HepG2 (cell line): ENCODE measurements around the gene CDH13. TPM values are rescaled to one million over a fixed set of nuclear protein-coding genes. Genes with fewer than 3 reads are reported as not detected.

ENCODE experiments used
- ATAC-seq: fragments of 200-7000 bp; cut with Tn5 transposase; 3 replicates; pipeline ENCODE4 v1.9.1; 2020; ENCODE audit warnings: mild to moderate bottlenecking, moderate library complexity
- BruUV-seq: library from RNA; stranded (reverse); fragments of 400-500 nt; replicated peaks from 2 replicates; lab custom pipeline; 2021; lab: Mats Ljungman, UMichigan
- CTCF ChIA-PET: fragments of 300-600 bp; formaldehyde crosslinking; extraction: SDS; loops from one replicate; lab custom pipeline; 2021; ENCODE audit warnings: low total read pairs, inconsistent platforms, low intra/inter-chr PET ratio; lab: Yijun Ruan, JAX
- POLR2A ChIA-PET: fragments of 350-600 bp; sonication (Branson Sonifier 250); formaldehyde crosslinking; loops from one replicate; lab custom pipeline; 2020; ENCODE audit warnings: antibody characterized with exemption, inconsistent platforms; lab: Yijun Ruan, JAX
- DNase-seq: peaks from one replicate; pipeline ENCODE4 v3.0.0-alpha.2; 2015; ENCODE audit warnings: low spot score
- FAIRE-seq: peaks from 3 replicates; lab custom pipeline; 2011; peaks lifted over from hg19 to GRCh38; lab: Jason Lieb, UNC
- H2AFZ ChIP-seq: one replicate; pipeline ENCODE4 v1.6.1; 2011; ENCODE audit warnings: low read length, inconsistent platforms
- H3K27ac ChIP-seq: fragments of 300-600 bp; 3 replicates; pipeline ENCODE4 v1.8.0; 2011; ENCODE audit warnings: mixed run types, mild to moderate bottlenecking, mixed read lengths, low read length, inconsistent platforms; ENCODE audit not compliant: insufficient read depth; ENCODE audit errors: extremely low read length
- H3K27me3 ChIP-seq, 2 experiments: fragments of 200-600 bp in 1 of 2; 2 replicates in 1 of 2; 3 replicates in 1 of 2; pipeline versions ENCODE4 v1.6.0 to v1.8.0; 2011; ENCODE audit warnings: low read length in 2 of 2, mild to moderate bottlenecking in 2 of 2, moderate library complexity in 2 of 2, inconsistent platforms in 1 of 2; ENCODE audit not compliant: insufficient read depth in 2 of 2, control insufficient read depth in 1 of 2
- H3K36me3 ChIP-seq, 2 experiments: fragments of 200-600 bp in 1 of 2; replicated peaks in 1 of 2; 2 replicates in 1 of 2; 3 replicates in 1 of 2; pipeline versions ENCODE4 v1.5.1 to v1.8.0; 2011; ENCODE audit warnings: low read length in 2 of 2, inconsistent platforms in 1 of 2; ENCODE audit not compliant: insufficient read depth in 2 of 2, control insufficient read depth in 1 of 2
- H3K4me1 ChIP-seq: 2 replicates; pipeline ENCODE4 v1.5.1; 2012; ENCODE audit warnings: low read length, inconsistent platforms; ENCODE audit not compliant: insufficient read depth
- H3K4me2 ChIP-seq: 2 replicates; pipeline ENCODE4 v1.6.0; 2011; ENCODE audit warnings: low read depth, low read length, inconsistent platforms
- H3K4me3 ChIP-seq, 3 experiments: fragments of 200-600 bp in 1 of 3; sonication (generic), shearing (Covaris generic) in 1 of 3; replicated peaks in 1 of 3; 2 replicates each; pipeline ENCODE4 v1.5.1; 2011 to 2016; ENCODE audit warnings: low read length in 3 of 3, inconsistent platforms in 2 of 3, low read depth in 2 of 3, mild to moderate bottlenecking in 2 of 3, control low read depth in 1 of 3, mixed read lengths in 1 of 3; ENCODE audit not compliant: insufficient read depth in 1 of 3
- H3K79me2 ChIP-seq: one replicate; pipeline ENCODE4 v1.6.1; 2011; ENCODE audit warnings: low read length, inconsistent platforms; ENCODE audit not compliant: insufficient read depth
- H3K9ac ChIP-seq: 2 replicates; pipeline ENCODE4 v1.6.0; 2011; ENCODE audit warnings: mild to moderate bottlenecking, low read depth, low read length, inconsistent platforms; ENCODE audit not compliant: insufficient read depth
- H3K9me3 ChIP-seq: 2 replicates; pipeline ENCODE4 v1.5.1; 2012; ENCODE audit warnings: mild to moderate bottlenecking, low read length
- H4K20me1 ChIP-seq: 2 replicates; pipeline ENCODE4 v1.6.0; 2011; ENCODE audit warnings: inconsistent platforms, mild to moderate bottlenecking, low read length, moderate library complexity; ENCODE audit not compliant: insufficient read depth
- CREB3 ChIP-seq: sonication (generic); formaldehyde crosslinking; IDR thresholded peaks from 2 replicates; pipeline ENCODE4 v1.5.0; 2020; ENCODE audit warnings: missing genetic modification reagents
- FOXO4 ChIP-seq: sonication (generic); formaldehyde crosslinking; conservative IDR thresholded peaks from 2 replicates; pipeline ENCODE4 v1.8.1; 2023; ENCODE audit warnings: missing genetic modification reagents
- HNRNPH1 ChIP-seq: fragments of 200-400 bp; formaldehyde crosslinking; optimal IDR thresholded peaks from 2 replicates; pipeline ENCODE3; 2017; ENCODE audit warnings: mild to moderate bottlenecking, low read depth, low read length
- REL ChIP-seq: sonication (generic); formaldehyde crosslinking; conservative IDR thresholded peaks from 2 replicates; pipeline ENCODE4 v1.8.0; 2022; ENCODE audit warnings: mild to moderate bottlenecking, missing genetic modification reagents, moderate library complexity
- SPEN ChIP-seq: sonication (generic); formaldehyde crosslinking; IDR thresholded peaks from 2 replicates; pipeline ENCODE4 v1.5.1; 2020; ENCODE audit warnings: low read depth, mild to moderate bottlenecking, missing genetic modification reagents
- ZBTB44 ChIP-seq: sonication (generic); formaldehyde crosslinking; IDR thresholded peaks from 2 replicates; pipeline ENCODE4 v1.4.0; 2020; ENCODE audit warnings: missing genetic modification reagents
- ZNF225 ChIP-seq: sonication (generic); formaldehyde crosslinking; IDR thresholded peaks from 2 replicates; pipeline ENCODE4 v1.4.0; 2020; ENCODE audit warnings: mild to moderate bottlenecking, missing genetic modification reagents
- ZNF275 ChIP-seq: sonication (generic); formaldehyde crosslinking; IDR thresholded peaks from 2 replicates; pipeline ENCODE4 v1.8.0; 2022; ENCODE audit warnings: missing genetic modification reagents, mild to moderate bottlenecking, inconsistent platforms, borderline replicate concordance
- WGBS: methylation state at CpG from one replicate; pipeline ENCODE4 v1.1.6; 2017; ENCODE audit warnings: low lambda C conversion rate; 5-methylcytosine and 5-hydroxymethylcytosine counted together
- in situ Hi-C: cut with HindIII; loops from 2 replicates; pipeline ENCODE4 v1.10.0; 2017; ENCODE audit warnings: low pct_unique_long_range_greater_than_20kb; ENCODE audit not compliant: extremely low pct_ligation_motif_present
- intact Hi-C: fragments of 100-400 bp; cut with micrococcal nuclease; formaldehyde crosslinking; loops from one replicate; pipeline ENCODE4 v1.10.0; 2022; ENCODE audit not compliant: unreplicated experiment
- polyA plus RNA-seq, 8 experiments: library from polyadenylated mRNA; depleted of rRNA in 3 of 8; stranded (reverse) in 7 of 8; unstranded in 1 of 8; fragments of >200 nt; fragmentation: Illumina TruSeq in 4 of 8; extraction: Trizol in 4 of 8; gene quantifications; 2 replicates each; pipeline versions ENCODE4 v1.2.1 to v1.2.3, GENCODE V29; 2011 to 2016; ENCODE audit warnings: low read depth in 4 of 8, missing spikeins in 1 of 8, mixed read lengths in 1 of 8; ENCODE audit not compliant: insufficient read depth in 1 of 8
- total RNA-seq, 5 experiments: library from RNA; depleted of rRNA; stranded (reverse); fragments of >200 nt; fragmentation: Illumina TruSeq; extraction: Trizol; gene quantifications; 2 replicates each; pipeline ENCODE4 v1.2.3, GENCODE V29; 2016; ENCODE audit warnings: low read depth in 1 of 5

CDH13 gene
- total and polyA plus RNA-seq, 2 of the 13 experiments (the other 11 are each of a cell fraction or from before 2014, with no cell fraction given) = not detected

GRCh38 chr16:83574388-83574787 lies 947.6 kb downstream of the CDH13 start:
- in situ Hi-C loops = no loop called here
- intact Hi-C loops = no loop called here
- H3K4me1 ChIP-seq = no peaks in the 10 kb centered on the region
- no peak for ATAC-seq
- TF ChIP-seq HNRNPH1 (no peak), REL (CRISPR knock-in tag) (no peak), FOXO4 (CRISPR knock-in tag) (no peak), ZNF225 (no peak), ZNF275 (CRISPR knock-in tag) (no peak), ZBTB44 (CRISPR knock-in tag) (no peak), CREB3 (CRISPR knock-in tag) (no peak), SPEN (CRISPR knock-in tag) (no peak)
- no peaks in the 10 kb centered on the region for H4K20me1 ChIP-seq
- H2AFZ ChIP-seq = no peak overlapping the region
- H3K27ac ChIP-seq = no peak overlapping the region
- ChIA-PET CTCF (no interaction called here), POLR2A (no interaction called here)
- H3K4me3 ChIP-seq = no peak overlapping the region
- DNase-seq = no peak
- H3K27me3 ChIP-seq = peaks cover 0 to 3% of the 10 kb centered on the region in 2 experiments; a peak in 1 of 5 replicates
- WGBS = 18% methylated on average over 6 of the region's 6 CpGs
- BruUV-seq = no TSS peak
- H3K4me2 ChIP-seq = no peak overlapping the region
- H3K79me2 ChIP-seq = no peaks in the 10 kb centered on the region
- H3K36me3 ChIP-seq = no peaks in the 10 kb centered on the region
- FAIRE-seq = no peak
- no peaks in the 10 kb centered on the region for H3K9me3 ChIP-seq
- no peak overlapping the region for H3K9ac ChIP-seq
